Pancreas (tissue), 10 donors: ENCODE data around the gene NOB1. TPM values are rescaled to one million over a fixed set of nuclear protein-coding genes. Genes with fewer than 3 reads are reported as not detected.
"Not testable (repeated sequence)": the region's sequence is repeated elsewhere in the genome, so short reads cannot be mapped to it uniquely, and the experiment has no call there.

Experiments used
- ATAC-seq, 4 donors: fragments of 200-7000 bp; cut with Tn5 transposase; one replicate each; pipeline versions ENCODE4 v1.8.0 to v1.9.1; 2020; ENCODE audit warnings: mild to moderate bottlenecking in 4 of 4, moderate library complexity in 4 of 4
- DNase-seq, 6 donors: peaks; one replicate each; pipeline ENCODE4 v3.0.0-alpha.2; 2020
- FAIRE-seq: peaks from 2 replicates; lab custom pipeline; 2012; peaks lifted over from hg19 to GRCh38; lab: Jason Lieb, UNC
- H3K27ac ChIP-seq, 4 donors: fragments of 200-600 bp; sonication (generic); 1 replicate in 3 of 4; 2 replicates in 1 of 4; pipeline versions ENCODE4 v1.5.0 to v1.8.0; 2020
- H3K27me3 ChIP-seq, 4 donors: fragments of 200-600 bp; one replicate each; pipeline ENCODE4 v1.8.0; 2021
- H3K36me3 ChIP-seq, 3 donors: fragments of 200-600 bp; sonication (generic) in 1 of 3; one replicate each; pipeline versions ENCODE4 v1.5.0 to v1.8.0; 2020 to 2021
- H3K4me1 ChIP-seq, 3 donors: fragments of 200-600 bp; one replicate each; pipeline ENCODE4 v1.8.0; 2021
- H3K4me3 ChIP-seq, 4 donors: fragments of 200-600 bp; sonication (generic) in 2 of 4; one replicate each; pipeline versions ENCODE4 v1.5.0 to v1.8.0; 2020 to 2021
- H3K9me3 ChIP-seq, 4 donors: fragments of 200-600 bp; one replicate each; pipeline ENCODE4 v1.8.0; 2021
- CTCF ChIP-seq, 4 donors: fragments of 200-600 bp; sonication (generic) in 3 of 4; IDR thresholded peaks; one replicate each; pipeline versions ENCODE4 v1.5.0 to v1.8.0; 2021; ENCODE audit warnings: antibody characterized with exemption in 4 of 4
- WGBS, 2 donors: extraction: QIAGEN DNeasy Blood & Tissue Kit; methylation state at CpG; one replicate each; pipeline ENCODE4 v1.1.7; 2013; 5-methylcytosine and 5-hydroxymethylcytosine counted together
- intact Hi-C, 3 donors: fragments of 100-400 bp; cut with DNase I; formaldehyde crosslinking; loops; one replicate each; pipeline versions ENCODE4 v1.11.1 to v1.14.2; 2022
- polyA plus RNA-seq, 2 donors: library from polyadenylated mRNA; stranded (reverse); fragments of 200-250 nt; gene quantifications; one replicate each; pipeline ENCODE4 v1.2.3, GENCODE V29; 2013
- total RNA-seq, 6 donors: library from RNA; stranded (reverse); fragmentation: NEBNext Ultra II Directional in 4 of 6; extraction: Animal tissue kit (Norgen Biotek cat#: 25700) in 4 of 6; gene quantifications; one replicate each; pipeline versions ENCODE4 v1.2.1 to v1.2.4, GENCODE V29; 2021 to 2023
- donor health status: healthy with polysubstance abuse.
- donor health status: DM: no; HTN: no; CAD: no; lungs with moderate emphysema.
- donor health status: DM: no; HTN: no; CAD: no.
- donor health status: control.
- donor health status: control.
- donor health status: Bipolar disorder and iron deficiency.
- donor health status: DM: yes; HTN: yes; CAD: no.
- donor health status: DM: no; HTN: no; CAD: no.
- donor health status: DM: no; HTN: no; CAD: no.
- donor health status: DM: yes; HTN: yes; CAD: no.

Gene NOB1
- total and polyA plus RNA-seq, 8 donors: 33.4 to 123 (median 55.1) TPM

- peak overlapping the region; percentile 64 to 93 (median 84) for H3K27ac ChIP-seq
- FAIRE-seq (no peak), ATAC-seq (peak; percentile 36 to 69 (median 64)), DNase-seq (no peak)
- H3K27me3 ChIP-seq: no peaks in the 10 kb centered on the region
- H3K4me1 ChIP-seq: peaks cover 6 to 19% (median 13%) of the 10 kb centered on the region in 3 donors
- H3K4me3 ChIP-seq: peak overlapping the region; percentile 52 to 90 (median 74)
- H3K9me3 ChIP-seq: no peaks in the 10 kb centered on the region
- no peaks in the 10 kb centered on the region for H3K36me3 ChIP-seq
- WGBS, 2 donors: 1 to 3% methylated on average over 14 of the region's 14 CpGs
- intact Hi-C loops: no loop called here
- TF ChIP-seq CTCF (IDR thresholded peaks at IDR 0.05): no peak
Measured at GRCh38 chr16:69762814-69763598, 8.3 kb upstream of the NOB1 start.

GRCh38 chr16:69761983-69762813 is 7.5 kb upstream of the NOB1 start, which contains the start of gene WWP2:
TSS of gene WWP2 (plus strand) at chr16:69762332. CDS start at chr16:69787011, 24,679 bp downstream.
- Histone ChIP-seq H3K27ac (peak within 1 kb of the TSS; percentile 64 to 93 (median 84)), H3K9me3 (no peaks in the 10 kb centered on the region), H3K4me1 (peaks cover 6 to 19% (median 13%) of the 10 kb centered on the region in 3 donors), H3K36me3 (no peaks in the 10 kb centered on the region), H3K4me3 (peak within 1 kb of the TSS; percentile 52 to 90 (median 74)), H3K27me3 (no peaks in the 10 kb centered on the region)
- intact Hi-C loops: no loop called here
- no peak for TF ChIP-seq CTCF (IDR thresholded peaks at IDR 0.05)
- FAIRE-seq (no peak), ATAC-seq (peak; percentile 81 to 90 (median 86)), DNase-seq (peak; percentile 74 to 93 (median 86))
- WGBS, 2 donors: 1% methylated on average over 49 to 68 of the region's 68 CpGs

GRCh38 chr16:69757375-69757774 is 2.6 kb upstream of the NOB1 start:
- H3K27ac ChIP-seq, H3K9me3 ChIP-seq, H3K4me3 ChIP-seq, H3K36me3 ChIP-seq, H3K27me3 ChIP-seq, ATAC-seq, FAIRE-seq: not testable (repeated sequence)
- intact Hi-C loops: loop anchor here in 2 of 3 donors (10.0 kb wide), 2 partner anchors 53 to 363 kb away; no protein-coding TSS in a partner anchor
- peaks cover 5 to 11% (median 6%) of the 10 kb centered on the region in 3 donors for H3K4me1 ChIP-seq
- whole genome bisulfite sequencing, 2 donors: 77 to 82% methylated on average over 13 of the region's 13 CpGs
- peak in 1 of 6 donors; percentile 16 for DNase-seq

- H3K9me3 ChIP-seq: no peaks in the 10 kb centered on the region
- peaks cover 0 to 3% (median 0%) of the 10 kb centered on the region in 3 donors for H3K36me3 ChIP-seq
- H3K27me3 ChIP-seq: no peaks in the 10 kb centered on the region
- intact Hi-C loops: loop anchor here in 2 of 3 donors (10.0 kb wide), 2 partner anchors 52 to 362 kb away; no protein-coding TSS in a partner anchor
- no peak overlapping the region for H3K27ac ChIP-seq
- no peak for TF ChIP-seq CTCF (IDR thresholded peaks at IDR 0.05)
- ATAC-seq (no peak), DNase-seq (no peak), FAIRE-seq (no peak)
- 84 to 94% methylated on average over 10 of the region's 10 CpGs for WGBS, 2 donors
- no peak overlapping the region for H3K4me3 ChIP-seq
- H3K4me1 ChIP-seq: peaks cover 3 to 8% (median 4%) of the 10 kb centered on the region in 3 donors
Measured at GRCh38 chr16:69756705-69757104, 2.0 kb upstream of the NOB1 start.

GRCh38 chr16:69754143-69754468 is 620 bp downstream of the NOB1 start:
- Histone ChIP-seq H3K27ac (peak overlapping the region in 2 of 4 donors; percentile 43 to 72), H3K36me3 (peaks cover 0 to 20% (median 8%) of the 10 kb centered on the region in 3 donors), H3K9me3 (no peaks in the 10 kb centered on the region), H3K4me3 (peak overlapping the region; percentile 71 to 89 (median 72)), H3K4me1 (peaks cover 0 to 5% (median 0%) of the 10 kb centered on the region in 3 donors), H3K27me3 (no peaks in the 10 kb centered on the region)
- no peak for TF ChIP-seq CTCF (IDR thresholded peaks at IDR 0.05)
- ATAC-seq: no peak
- no peak for FAIRE-seq
- 5 to 11% methylated on average over 4 of the region's 4 CpGs for WGBS, 2 donors
- no peak for DNase-seq
- intact Hi-C loops: loop anchor here in 2 of 3 donors (10.0 kb wide), 2 partner anchors 49 to 359 kb away; no protein-coding TSS in a partner anchor
